K562 (cell line): ENCODE results near the gene MAST4. TPM values are rescaled to one million over a fixed set of nuclear protein-coding genes. Genes with fewer than 3 reads are reported as not detected.

Experiments
- ATAC-seq: fragments of 200-7000 bp; cut with Tn5 transposase; 3 replicates; pipeline ENCODE4 v1.9.1; 2020; ENCODE audit warnings: moderate library complexity
- BruUV-seq: library from RNA; stranded (reverse); fragments of 400-500 nt; replicated peaks from 2 replicates; lab custom pipeline; 2021; lab: Mats Ljungman, UMichigan
- CTCF ChIA-PET: fragments of 300-600 bp; formaldehyde crosslinking; extraction: SDS; loops from one replicate; lab custom pipeline; 2021; ENCODE audit warnings: low intra/inter-chr PET ratio; lab: Yijun Ruan, JAX
- POLR2A ChIA-PET: fragments of 300-600, 350-650 bp; sonication (Branson Sonifier 250); formaldehyde crosslinking; extraction: SDS; loops from one replicate; lab custom pipeline; 2021; ENCODE audit warnings: antibody characterized with exemption, inconsistent platforms; lab: Yijun Ruan, JAX
- DNase-seq, 4 experiments: peaks; one replicate each; pipeline versions ENCODE4 v3.0.0 to v3.0.0-alpha.2; 2011 to 2018; ENCODE audit warnings: low spot score in 3 of 4, mixed read lengths in 3 of 4; ENCODE audit errors: extremely low read depth in 1 of 4
- FAIRE-seq: peaks from 2 replicates; lab custom pipeline; 2011; peaks lifted over from hg19 to GRCh38; lab: Jason Lieb, UNC
- H2AFZ ChIP-seq: 2 replicates; pipeline ENCODE4 v1.6.0; 2011; ENCODE audit warnings: low read depth, low read length, control low read depth, inconsistent platforms
- H3K27ac ChIP-seq: fragments of 200-600 bp; 3 replicates; pipeline ENCODE4 v1.8.0; 2011; ENCODE audit warnings: low read depth, mild to moderate bottlenecking, control low read depth, inconsistent platforms, low read length, moderate library complexity, mixed read lengths; ENCODE audit errors: extremely low read depth
- H3K27me3 ChIP-seq, 2 experiments: fragments of 300-600 bp in 1 of 2; 2 replicates in 1 of 2; 3 replicates in 1 of 2; pipeline versions ENCODE4 v1.6.0 to v1.8.0; 2011; ENCODE audit warnings: inconsistent platforms in 2 of 2, low read length in 2 of 2, mild to moderate bottlenecking in 1 of 2, mixed read lengths in 1 of 2, moderate library complexity in 1 of 2; ENCODE audit not compliant: control insufficient read depth in 2 of 2, insufficient read depth in 2 of 2
- H3K36me3 ChIP-seq: fragments of 300-600 bp; 3 replicates; pipeline ENCODE4 v1.8.0; 2011; ENCODE audit warnings: mild to moderate bottlenecking, low read length, inconsistent platforms; ENCODE audit not compliant: control insufficient read depth, insufficient read depth
- H3K4me1 ChIP-seq, 2 experiments: fragments of 200-600 bp in 1 of 2; replicated peaks in 1 of 2; 2 replicates in 1 of 2; 3 replicates in 1 of 2; pipeline versions ENCODE4 v1.5.1 to v1.8.0; 2011; ENCODE audit warnings: inconsistent platforms in 2 of 2, low read length in 2 of 2, mild to moderate bottlenecking in 1 of 2, mixed read lengths in 1 of 2, moderate library complexity in 1 of 2; ENCODE audit not compliant: control insufficient read depth in 2 of 2, insufficient read depth in 2 of 2
- H3K4me2 ChIP-seq: 2 replicates; pipeline ENCODE4 v1.6.1; 2011; ENCODE audit warnings: low read length, control low read depth, inconsistent platforms, mixed read lengths; ENCODE audit not compliant: insufficient read depth
- H3K4me3 ChIP-seq: fragments of 200-600 bp; sonication (generic), shearing (Covaris generic); 2 replicates; pipeline ENCODE4 v1.5.1; 2016; ENCODE audit warnings: control low read depth, inconsistent platforms
- H3K79me2 ChIP-seq: fragments of 200-600 bp; 3 replicates; pipeline ENCODE4 v1.8.0; 2011; ENCODE audit warnings: low read length, inconsistent platforms; ENCODE audit not compliant: control insufficient read depth, insufficient read depth
- H3K9ac ChIP-seq, 2 experiments: 2 replicates each; pipeline versions ENCODE4 v1.6.0 to v1.6.1; 2011; ENCODE audit warnings: low read depth in 2 of 2, low read length in 2 of 2, control low read depth in 1 of 2, inconsistent platforms in 1 of 2, mild to moderate bottlenecking in 1 of 2, mixed read lengths in 1 of 2; ENCODE audit not compliant: insufficient read depth in 1 of 2
- H3K9me1 ChIP-seq: one replicate; pipeline ENCODE4 v1.6.0; 2011; ENCODE audit warnings: inconsistent platforms, mild to moderate bottlenecking, low read length, moderate library complexity; ENCODE audit not compliant: control insufficient read depth, insufficient read depth
- H3K9me3 ChIP-seq: replicated peaks from 2 replicates; pipeline ENCODE4 v1.5.1; 2011; ENCODE audit warnings: low read depth, low read length, inconsistent platforms; ENCODE audit not compliant: control insufficient read depth, insufficient read depth
- H4K20me1 ChIP-seq: replicated peaks from 2 replicates; pipeline ENCODE4 v1.6.1; 2011; ENCODE audit warnings: low read length, inconsistent platforms, mixed read lengths; ENCODE audit not compliant: control insufficient read depth, insufficient read depth
- CBFA2T2 ChIP-seq: fragments of 450-650 bp; conservative IDR thresholded peaks from 2 replicates; pipeline ENCODE4 v1.6.1; 2017; ENCODE audit warnings: mild to moderate bottlenecking
- CEBPB ChIP-seq: fragments of 450-650 bp; IDR thresholded peaks from 2 replicates; pipeline ENCODE4 v1.6.1; 2016; ENCODE audit warnings: missing genetic modification characterization, missing compliant biosample characterization
- DACH1 ChIP-seq: fragments of 450-650 bp; IDR thresholded peaks from 2 replicates; pipeline ENCODE4 v1.6.1; 2018; ENCODE audit not compliant: partially characterized antibody
- FOXA1 ChIP-seq: fragments of 450-650 bp; IDR thresholded peaks from 2 replicates; pipeline ENCODE4 v1.6.1; 2016; ENCODE audit warnings: mild to moderate bottlenecking, borderline replicate concordance
- NR2F6 ChIP-seq: fragments of 450-650 bp; formaldehyde crosslinking; IDR thresholded peaks from 2 replicates; pipeline ENCODE4 v1.4.0; 2020; ENCODE audit warnings: mild to moderate bottlenecking
- RBM14 ChIP-seq: fragments of 200-400 bp; formaldehyde crosslinking; IDR thresholded peaks from 2 replicates; pipeline ENCODE4 v1.6.1; 2018; ENCODE audit warnings: low read depth, mild to moderate bottlenecking, low read length, moderate library complexity, borderline replicate concordance; ENCODE audit not compliant: insufficient read depth
- SREBF2 ChIP-seq: sonication (generic); formaldehyde crosslinking; IDR thresholded peaks from 2 replicates; pipeline ENCODE4 v1.4.0; 2020; ENCODE audit warnings: mild to moderate bottlenecking, missing genetic modification reagents
- YY1 ChIP-seq, 3 experiments: IDR thresholded peaks; 2 replicates each; pipeline ENCODE4 v1.6.1; 2011; ENCODE audit warnings: low read length in 2 of 3, mild to moderate bottlenecking in 2 of 3, moderate library complexity in 2 of 3, borderline replicate concordance in 1 of 3, control low read depth in 1 of 3, low read depth in 1 of 3; ENCODE audit not compliant: insufficient read depth in 3 of 3, insufficient replicate concordance in 2 of 3, control insufficient read depth in 1 of 3, insufficient read length in 1 of 3; ENCODE audit errors: extremely low read depth in 1 of 3
- WGBS: fragments of 100-300 bp; shearing (Covaris generic); methylation state at CpG from one replicate; pipeline ENCODE4 v1.1.6; 2016; ENCODE audit warnings: low coverage, mixed read lengths; ENCODE audit not compliant: insufficient coverage; ENCODE audit errors: missing lambda C conversion rate; 5-methylcytosine and 5-hydroxymethylcytosine counted together
- in situ Hi-C: fragments of 300-500 bp; cut with MboI; formaldehyde crosslinking; loops from 4 replicates; pipeline ENCODE4 v1.15.0; 2018; ENCODE audit warnings: inconsistent platforms, mixed read lengths
- intact Hi-C: fragments of 100-400 bp; cut with micrococcal nuclease; formaldehyde crosslinking; loops from 2 replicates; pipeline ENCODE4 v1.14.2; 2022
- polyA plus RNA-seq, 8 experiments: library from polyadenylated mRNA; depleted of rRNA in 4 of 8; stranded (reverse) in 5 of 8; unstranded in 3 of 8; fragments of >200 nt; fragmentation: Nextera tagmentation in 2 of 8; fragmentation: Illumina TruSeq in 1 of 8; extraction: Ambion mirVana in 2 of 8; extraction: Trizol in 1 of 8; gene quantifications; 2 replicates each; pipeline versions ENCODE4 v1.2.1 to v1.2.3, GENCODE V29; 2011 to 2014; ENCODE audit warnings: inconsistent platforms in 1 of 8, missing spikeins in 1 of 8
- total RNA-seq, 7 experiments: library from RNA; depleted of rRNA in 6 of 7; stranded (reverse); fragments of >200 nt in 6 of 7; fragmentation: Illumina TruSeq in 2 of 7; extraction: Trizol in 2 of 7; gene quantifications; 2 replicates each; pipeline versions ENCODE4 v1.2.1 to v1.2.3, GENCODE V29; 2011 to 2021; ENCODE audit warnings: low replicate concordance in 1 of 7
- TF ChIP-seq, protein P1 (sequence below): sonication (generic); formaldehyde crosslinking; IDR thresholded peaks from 2 replicates; pipeline ENCODE4 v1.8.0; 2022; ENCODE audit warnings: mild to moderate bottlenecking, missing genetic modification reagents, borderline replicate concordance
- TF ChIP-seq, protein P2 (sequence below): IDR thresholded peaks from 3 replicates; pipeline ENCODE4 v1.6.1; 2011; ENCODE audit warnings: borderline replicate concordance, mild to moderate bottlenecking; ENCODE audit not compliant: insufficient read length, insufficient read depth
- TF ChIP-seq, protein P3 (sequence below): IDR thresholded peaks from 2 replicates; pipeline ENCODE4 v1.6.1; 2011; ENCODE audit not compliant: insufficient read length; ENCODE audit errors: extremely low read depth
- TF ChIP-seq, protein P4 (sequence below): fragments of 450-650 bp; formaldehyde crosslinking; IDR thresholded peaks from 2 replicates; pipeline ENCODE4 v1.4.0; 2020; ENCODE audit warnings: mild to moderate bottlenecking, mixed read lengths

The MAST4 gene
- total and polyA plus RNA-seq, 9 of the 15 experiments (the other 6 are each of a cell fraction or from before 2014, with no cell fraction given), result 0.88 to 10.1 (median 5.2) TPM

DNA sequence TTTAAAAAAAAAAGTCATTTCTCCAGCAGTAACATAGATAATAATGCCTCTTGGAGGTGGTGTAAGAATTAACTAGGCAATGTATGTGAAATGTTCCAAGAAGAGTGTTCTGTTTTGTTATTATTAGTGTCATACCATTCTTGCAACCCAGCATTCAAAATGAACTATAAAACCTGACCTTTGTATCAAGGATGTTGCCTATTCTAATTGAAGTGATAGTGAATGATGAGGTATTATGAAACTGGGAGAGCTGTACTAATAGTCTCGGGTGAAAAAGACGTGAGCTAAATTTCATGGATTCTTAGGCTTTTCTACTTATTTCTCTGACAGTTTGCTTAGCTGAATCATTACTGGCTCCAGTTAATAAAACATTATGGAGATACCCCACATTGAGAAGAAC is 375.8 kb downstream of the MAST4 start:
- H3K27ac ChIP-seq, result no peak overlapping the region
- H3K9ac ChIP-seq, result no peak overlapping the region
- ATAC-seq (no peak), DNase-seq (no peak), FAIRE-seq (no peak)
- intact Hi-C loops, result no loop called here
- BruUV-seq, result no TSS peak
- no peak overlapping the region for H3K4me3 ChIP-seq
- H3K79me2 ChIP-seq, result no peaks in the 10 kb centered on the region
- no peaks in the 10 kb centered on the region for H3K36me3 ChIP-seq
- H3K9me3 ChIP-seq, result no peaks in the 10 kb centered on the region
- H2AFZ ChIP-seq, result no peak overlapping the region
- ChIA-PET CTCF (no interaction called here), POLR2A (no interaction called here)
- peaks cover 5 to 11% of the 10 kb centered on the region in 2 experiments; a peak in 3 of 5 replicates for H3K27me3 ChIP-seq
- H4K20me1 ChIP-seq, result no peaks in the 10 kb centered on the region
- 0% methylated on average over 2 of the region's 2 CpGs for WGBS
- H3K9me1 ChIP-seq, result no peaks in the 10 kb centered on the region
- in situ Hi-C loops, result no loop called here
- TF ChIP-seq, protein P1, sequence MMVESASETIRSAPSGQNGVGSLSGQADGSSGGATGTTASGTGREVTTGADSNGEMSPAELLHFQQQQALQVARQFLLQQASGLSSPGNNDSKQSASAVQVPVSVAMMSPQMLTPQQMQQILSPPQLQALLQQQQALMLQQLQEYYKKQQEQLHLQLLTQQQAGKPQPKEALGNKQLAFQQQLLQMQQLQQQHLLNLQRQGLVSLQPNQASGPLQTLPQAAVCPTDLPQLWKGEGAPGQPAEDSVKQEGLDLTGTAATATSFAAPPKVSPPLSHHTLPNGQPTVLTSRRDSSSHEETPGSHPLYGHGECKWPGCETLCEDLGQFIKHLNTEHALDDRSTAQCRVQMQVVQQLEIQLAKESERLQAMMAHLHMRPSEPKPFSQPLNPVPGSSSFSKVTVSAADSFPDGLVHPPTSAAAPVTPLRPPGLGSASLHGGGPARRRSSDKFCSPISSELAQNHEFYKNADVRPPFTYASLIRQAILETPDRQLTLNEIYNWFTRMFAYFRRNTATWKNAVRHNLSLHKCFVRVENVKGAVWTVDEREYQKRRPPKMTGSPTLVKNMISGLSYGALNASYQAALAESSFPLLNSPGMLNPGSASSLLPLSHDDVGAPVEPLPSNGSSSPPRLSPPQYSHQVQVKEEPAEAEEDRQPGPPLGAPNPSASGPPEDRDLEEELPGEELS (CRISPR knock-in tag), result no peak
- TF ChIP-seq SREBF2 (CRISPR knock-in tag), result no peak
- TF ChIP-seq YY1 (IDR thresholded peaks at IDR 0.05; ENCODE audit: borderline replicate concordance in 1 of 3, control insufficient read depth in 1 of 3, extremely low read depth in 1 of 3, insufficient read depth in 3 of 3, insufficient read length in 1 of 3, insufficient replicate concordance in 2 of 3, low read depth in 1 of 3, low read length in 2 of 3), result no peak
- TF ChIP-seq DACH1, result no peak
- TF ChIP-seq, protein P2, sequence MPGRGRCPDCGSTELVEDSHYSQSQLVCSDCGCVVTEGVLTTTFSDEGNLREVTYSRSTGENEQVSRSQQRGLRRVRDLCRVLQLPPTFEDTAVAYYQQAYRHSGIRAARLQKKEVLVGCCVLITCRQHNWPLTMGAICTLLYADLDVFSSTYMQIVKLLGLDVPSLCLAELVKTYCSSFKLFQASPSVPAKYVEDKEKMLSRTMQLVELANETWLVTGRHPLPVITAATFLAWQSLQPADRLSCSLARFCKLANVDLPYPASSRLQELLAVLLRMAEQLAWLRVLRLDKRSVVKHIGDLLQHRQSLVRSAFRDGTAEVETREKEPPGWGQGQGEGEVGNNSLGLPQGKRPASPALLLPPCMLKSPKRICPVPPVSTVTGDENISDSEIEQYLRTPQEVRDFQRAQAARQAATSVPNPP, result no peak
- no peak for TF ChIP-seq CBFA2T2
- no peak for TF ChIP-seq FOXA1
- TF ChIP-seq, protein P3, sequence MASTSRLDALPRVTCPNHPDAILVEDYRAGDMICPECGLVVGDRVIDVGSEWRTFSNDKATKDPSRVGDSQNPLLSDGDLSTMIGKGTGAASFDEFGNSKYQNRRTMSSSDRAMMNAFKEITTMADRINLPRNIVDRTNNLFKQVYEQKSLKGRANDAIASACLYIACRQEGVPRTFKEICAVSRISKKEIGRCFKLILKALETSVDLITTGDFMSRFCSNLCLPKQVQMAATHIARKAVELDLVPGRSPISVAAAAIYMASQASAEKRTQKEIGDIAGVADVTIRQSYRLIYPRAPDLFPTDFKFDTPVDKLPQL, result no peak
- TF ChIP-seq, protein P4, sequence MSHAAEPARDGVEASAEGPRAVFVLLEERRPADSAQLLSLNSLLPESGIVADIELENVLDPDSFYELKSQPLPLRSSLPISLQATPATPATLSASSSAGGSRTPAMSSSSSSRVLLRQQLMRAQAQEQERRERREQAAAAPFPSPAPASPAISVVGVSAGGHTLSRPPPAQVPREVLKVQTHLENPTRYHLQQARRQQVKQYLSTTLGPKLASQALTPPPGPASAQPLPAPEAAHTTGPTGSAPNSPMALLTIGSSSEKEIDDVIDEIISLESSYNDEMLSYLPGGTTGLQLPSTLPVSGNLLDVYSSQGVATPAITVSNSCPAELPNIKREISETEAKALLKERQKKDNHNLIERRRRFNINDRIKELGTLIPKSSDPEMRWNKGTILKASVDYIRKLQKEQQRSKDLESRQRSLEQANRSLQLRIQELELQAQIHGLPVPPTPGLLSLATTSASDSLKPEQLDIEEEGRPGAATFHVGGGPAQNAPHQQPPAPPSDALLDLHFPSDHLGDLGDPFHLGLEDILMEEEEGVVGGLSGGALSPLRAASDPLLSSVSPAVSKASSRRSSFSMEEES (CRISPR knock-in tag), result no peak
- no peak for TF ChIP-seq RBM14
- TF ChIP-seq NR2F6 (CRISPR knock-in tag), result no peak
- no peak for TF ChIP-seq CEBPB (tag)
- no peaks in the 10 kb centered on the region for H3K4me1 ChIP-seq
- no peak overlapping the region for H3K4me2 ChIP-seq
